HG03460 (cell line): ENCODE measurements around the gene APOBEC3C.
"Not testable (repeated sequence)": the region's sequence is repeated elsewhere in the genome, so short reads cannot be mapped to it uniquely, and the experiment has no call there.

Source experiments
- ATAC-seq: cut with Tn5 transposase; IDR thresholded peaks from one replicate; pipeline ENCODE4 v1.9.1; 2021; ENCODE audit not compliant: unreplicated experiment

APOBEC3C gene

DNA sequence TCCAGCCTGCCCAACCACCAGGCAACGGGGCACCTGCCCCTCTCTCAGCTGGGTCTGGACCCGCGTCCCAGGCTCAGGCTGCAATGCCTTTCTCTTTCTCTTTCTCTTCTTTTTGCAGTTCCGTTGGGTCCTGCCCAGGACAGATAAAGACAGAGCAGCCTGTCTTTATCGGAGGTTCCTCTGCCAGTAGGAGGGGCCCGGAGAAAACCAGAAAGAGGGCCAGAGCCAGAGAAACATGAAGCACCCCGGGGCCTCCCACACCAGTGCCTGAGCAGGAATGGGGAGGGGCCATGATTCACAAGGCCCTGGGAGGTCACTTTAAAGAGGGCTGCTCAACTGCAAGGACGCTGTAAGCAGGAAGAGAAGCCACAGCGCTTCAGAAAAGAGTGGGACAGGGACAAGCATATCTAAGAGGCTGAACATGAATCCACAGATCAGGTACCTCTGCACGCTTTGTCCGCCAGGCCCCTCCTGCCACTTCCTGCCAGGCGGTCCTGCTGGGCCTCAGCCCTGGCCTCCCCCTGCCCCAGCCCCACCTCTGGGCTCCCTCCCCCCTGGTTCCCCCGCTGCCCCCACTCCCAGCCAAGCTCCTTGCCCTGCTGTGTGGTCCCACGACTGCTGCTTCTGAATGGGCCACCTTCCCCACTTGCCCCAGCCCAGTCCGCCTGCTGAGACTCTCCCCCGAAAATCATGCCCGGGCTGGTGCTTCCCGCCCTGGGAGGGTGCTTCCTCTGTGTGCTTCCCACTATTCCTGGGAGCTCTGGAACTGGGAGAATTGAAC lies at the start of gene APOBEC3C:
Gene APOBEC3C, plus strand, starts transcription at position 316 of the 781 bp plus-strand sequence. Its CDS starts 106 bp downstream, at position 422.
- ATAC-seq: peak; percentile 84

DNA sequence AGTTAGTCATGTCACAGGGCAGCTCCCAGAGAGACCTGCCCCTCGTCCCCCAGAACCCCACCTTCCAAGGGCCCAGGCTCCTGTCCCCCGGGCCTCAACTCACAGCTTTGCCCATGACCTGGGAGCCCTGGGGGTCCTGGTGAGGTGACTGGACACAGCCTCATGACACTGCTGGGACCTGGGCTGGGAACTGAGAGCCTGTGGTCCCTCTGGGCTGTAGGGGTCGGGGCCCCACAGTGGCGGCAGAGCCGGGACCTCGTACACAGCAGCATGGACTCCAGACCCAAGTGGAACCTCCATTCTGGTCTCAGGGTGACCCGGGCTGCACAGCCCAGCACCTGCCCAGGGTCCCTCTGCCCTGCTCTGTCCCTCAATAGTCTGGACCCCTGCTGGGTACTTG lies 49.8 kb upstream of the APOBEC3C start:
- no peak for ATAC-seq

DNA sequence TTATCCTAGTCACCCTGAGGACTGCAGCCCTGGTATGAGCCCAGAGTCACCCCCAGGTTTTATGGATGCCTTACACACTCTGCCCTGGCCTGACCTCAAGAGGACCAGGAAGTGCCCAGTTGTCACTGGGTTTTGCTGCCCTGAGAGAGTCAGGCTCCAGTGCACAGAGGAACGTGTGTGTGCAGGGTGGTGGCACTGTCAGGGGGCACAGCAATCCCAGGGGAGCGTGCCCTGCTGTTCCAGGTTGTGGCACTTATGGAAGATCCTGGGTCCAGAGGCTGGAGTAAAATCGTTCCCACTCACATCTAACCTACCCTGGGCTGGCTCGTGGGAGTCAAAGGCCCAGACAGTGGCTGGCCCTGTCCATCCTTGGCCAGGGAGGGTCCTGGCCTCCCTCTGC lies 49.1 kb upstream of the APOBEC3C start:
- no peak for ATAC-seq

DNA sequence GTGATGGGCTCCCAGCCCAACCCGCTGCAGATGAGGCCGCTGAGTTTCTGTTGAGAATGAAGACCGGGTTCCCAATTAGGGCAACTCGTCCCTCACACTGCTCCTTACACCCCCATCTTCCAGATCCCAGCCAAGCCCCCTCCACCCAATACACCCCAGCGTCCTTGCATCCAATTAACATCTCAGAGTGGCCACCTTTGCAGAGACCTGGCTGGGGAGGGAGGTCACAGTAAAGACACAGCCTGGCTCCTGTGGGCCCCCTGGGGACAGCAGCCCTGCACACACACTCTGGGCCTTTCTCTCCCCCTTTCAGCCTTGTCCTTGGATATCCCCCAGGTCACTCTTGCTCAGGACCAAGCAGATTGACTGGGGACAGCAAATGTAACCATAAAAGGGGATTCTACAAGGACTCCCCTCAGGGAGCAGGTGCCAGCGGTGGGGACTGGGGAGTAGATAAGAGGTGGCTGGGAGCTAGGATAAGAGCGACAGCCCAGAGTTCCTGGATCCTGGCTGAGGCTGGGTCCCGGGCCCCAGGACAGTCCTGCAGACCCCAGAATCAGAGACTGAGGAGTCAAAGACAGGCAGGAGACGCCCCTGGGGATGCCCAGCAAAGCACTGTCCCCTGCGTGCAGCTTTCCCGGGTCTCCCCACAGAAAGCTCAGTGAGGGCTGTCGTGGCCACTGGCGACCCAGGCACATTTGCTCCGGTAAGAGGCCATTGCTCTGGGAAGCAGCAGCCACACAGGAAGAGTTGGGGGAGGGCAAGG lies 48.3 kb upstream of the APOBEC3C start:
- ATAC-seq: no peak

DNA sequence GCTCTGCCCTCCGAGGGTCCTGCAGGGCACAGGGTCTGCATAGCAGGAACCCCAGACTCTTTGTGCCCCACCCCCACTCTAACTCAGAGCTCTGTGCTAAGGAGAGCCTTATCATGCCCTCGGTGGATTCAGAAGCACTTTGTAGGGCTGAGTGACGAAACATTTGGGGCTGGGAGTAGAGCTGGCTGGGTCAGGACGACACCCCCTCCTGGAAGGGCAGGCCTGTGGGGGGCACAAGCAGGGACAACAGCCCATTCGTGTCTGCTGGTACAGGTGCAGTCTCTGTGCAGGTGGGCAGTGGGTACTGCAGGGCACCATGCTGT lies 47.7 kb upstream of the APOBEC3C start:
- ATAC-seq: no peak

DNA sequence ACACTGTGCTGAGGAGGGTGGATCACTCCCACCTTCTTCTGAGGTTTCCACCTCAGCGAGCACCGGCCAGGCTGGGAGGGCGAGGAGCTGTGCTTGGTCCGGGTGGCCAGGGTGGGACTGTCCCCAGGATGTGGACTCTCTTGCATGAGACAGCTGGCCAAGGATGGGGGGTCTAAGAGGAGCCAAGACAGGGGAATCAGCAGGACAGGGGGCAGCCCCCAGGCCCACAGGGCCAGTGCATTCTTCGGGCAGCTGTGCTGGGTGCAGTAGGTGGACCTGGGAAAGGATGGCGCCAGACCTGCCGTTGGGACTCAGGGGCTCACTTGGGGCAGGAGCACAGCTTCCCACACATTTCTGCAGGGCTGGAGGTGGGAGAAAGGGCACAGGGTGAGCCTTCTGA lies 47.1 kb upstream of the APOBEC3C start:
- ATAC-seq: no peak

DNA sequence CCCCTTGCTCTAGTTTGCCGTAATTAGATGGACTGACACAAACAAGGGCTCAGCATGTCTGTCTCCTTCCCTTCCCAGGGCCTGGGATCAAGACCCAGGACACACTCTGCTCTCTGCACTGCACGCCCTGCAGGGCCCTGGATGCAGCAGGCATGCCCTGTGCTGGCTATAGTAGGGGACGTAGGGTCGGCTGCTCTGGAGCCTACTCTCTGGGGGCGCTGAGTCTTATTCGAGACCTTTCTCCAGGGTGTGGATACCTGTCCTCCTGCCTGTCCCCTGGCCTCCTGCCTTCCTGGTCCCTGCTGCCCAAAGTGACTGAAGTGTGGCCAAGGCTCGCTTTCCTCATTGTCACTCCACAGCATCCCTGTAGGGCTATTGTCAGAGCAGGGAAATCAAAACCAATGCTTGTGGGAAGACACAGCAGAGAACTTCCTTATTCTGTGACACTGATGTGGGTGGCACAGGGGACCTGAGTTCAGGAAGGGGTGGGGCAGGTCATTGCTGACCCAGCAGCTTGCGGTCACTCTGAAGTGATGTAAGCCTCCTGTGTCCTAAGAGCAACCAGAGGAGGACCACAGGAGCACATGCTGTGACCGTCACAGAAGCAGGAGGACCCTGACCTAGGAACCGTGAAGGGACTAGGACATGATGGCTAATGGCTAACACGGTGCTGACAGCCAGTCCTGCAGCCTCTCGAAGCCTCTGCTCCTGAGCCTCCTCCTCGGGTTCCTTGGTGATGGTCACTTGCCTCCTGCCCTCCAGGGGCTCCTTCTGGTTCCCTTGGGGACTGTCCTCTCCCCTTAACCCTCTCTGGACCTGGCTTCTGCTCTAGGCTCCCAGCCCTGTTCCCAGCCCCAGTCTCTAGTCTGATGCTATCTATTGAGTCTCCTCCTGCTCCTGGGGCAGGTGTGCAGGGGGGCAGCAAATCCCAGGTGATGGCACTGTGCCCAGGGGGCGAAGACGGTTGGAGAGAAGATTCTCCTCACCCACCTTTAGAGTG lies 46.3 kb upstream of the APOBEC3C start:
- ATAC-seq: no peak

DNA sequence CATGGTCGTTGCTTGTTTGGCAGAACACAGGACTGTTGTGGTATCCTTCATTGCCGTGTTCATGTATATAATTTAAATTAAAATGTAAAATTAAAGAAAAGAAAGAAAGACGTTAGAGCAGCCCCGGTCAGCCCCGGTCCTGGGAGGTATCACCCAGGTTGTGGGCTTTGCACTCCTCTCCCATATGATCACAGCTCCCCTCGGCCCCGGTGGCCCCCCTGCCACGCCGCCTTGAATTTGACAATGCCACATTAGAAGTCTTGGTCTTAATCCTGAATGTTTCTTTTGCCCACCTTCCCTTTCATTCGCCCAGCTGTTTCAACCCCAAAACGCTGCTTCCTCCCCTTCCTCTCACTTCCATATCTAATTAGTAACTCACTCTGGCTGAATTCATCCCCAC lies 45.3 kb upstream of the APOBEC3C start:
- ATAC-seq: no peak

DNA sequence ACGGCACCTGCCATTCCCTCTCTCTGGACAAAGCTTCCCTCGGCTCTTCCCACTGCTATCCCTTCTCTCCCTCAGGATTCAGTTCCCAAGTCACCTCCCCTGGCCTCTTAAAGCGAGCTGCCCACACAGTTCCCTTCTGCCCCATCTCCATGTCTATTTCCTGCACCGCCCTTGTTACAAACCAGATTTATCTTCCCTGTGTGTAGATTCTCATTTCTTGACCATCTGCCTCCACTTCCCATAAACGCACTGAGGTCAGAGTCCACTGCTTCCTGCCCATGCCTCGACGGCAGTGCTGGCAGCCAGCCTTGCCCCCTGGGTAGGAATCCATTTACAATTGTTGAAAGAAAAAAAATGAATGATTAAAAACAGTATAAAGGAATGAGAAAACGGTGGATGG lies 43.5 kb upstream of the APOBEC3C start:
- ATAC-seq: no peak

DNA sequence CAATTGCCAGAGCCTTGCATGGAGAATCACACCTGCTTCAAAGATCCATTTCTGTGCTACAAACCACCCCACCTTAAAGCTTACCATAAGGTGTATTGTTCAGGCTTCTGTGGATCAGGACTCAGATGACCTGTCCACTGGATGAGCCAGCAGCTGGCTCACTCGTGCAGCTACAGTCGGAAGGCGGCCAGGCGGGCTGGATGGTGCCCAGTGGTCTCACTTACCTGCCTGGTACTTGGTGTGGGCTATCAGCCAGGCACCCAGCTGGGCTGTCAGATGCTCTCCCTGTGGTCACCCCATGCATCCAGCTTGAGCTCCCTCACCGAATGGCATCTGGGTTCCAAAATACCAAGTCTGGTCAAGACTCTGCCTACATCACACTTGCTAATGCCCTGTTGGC lies 42.9 kb upstream of the APOBEC3C start:
- ATAC-seq: no peak

DNA sequence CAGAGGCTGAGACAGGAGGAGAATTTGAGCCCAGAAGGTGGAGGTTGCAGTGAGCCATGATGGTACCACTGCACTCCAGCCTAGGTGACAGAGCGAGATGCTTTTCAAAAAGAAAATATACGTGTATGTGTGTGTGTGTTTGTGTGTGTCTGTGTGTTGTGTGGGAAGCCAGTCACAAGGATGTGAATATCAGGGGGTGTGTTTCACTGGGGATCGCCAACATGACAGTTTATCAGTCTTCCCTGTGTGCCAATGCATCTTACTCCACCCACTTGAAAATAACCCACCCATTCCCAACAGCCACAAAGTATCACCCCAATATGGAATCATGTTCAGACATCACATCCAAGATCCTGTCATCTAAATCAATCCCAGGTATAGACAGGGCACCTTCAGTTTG lies 42.3 kb upstream of the APOBEC3C start:
- ATAC-seq: no peak

DNA sequence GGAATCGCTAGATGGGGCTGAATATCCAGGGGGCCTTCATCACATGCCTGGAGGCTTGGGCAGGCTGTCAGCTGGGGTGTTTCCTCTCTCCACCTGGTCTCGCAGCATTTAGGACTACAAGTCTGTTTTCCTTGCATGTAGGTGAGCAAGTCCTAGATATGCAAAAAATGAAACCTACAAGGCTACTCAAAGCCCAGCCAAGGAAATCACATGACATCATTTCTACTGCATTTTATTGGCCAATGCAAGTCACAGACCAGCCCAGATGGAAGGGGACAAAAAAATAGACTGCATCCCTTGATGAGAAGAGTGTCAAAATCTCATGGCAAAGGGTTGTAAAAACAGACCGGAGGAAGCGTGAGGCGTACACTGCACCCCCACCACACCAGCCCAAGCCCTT lies 41.5 kb upstream of the APOBEC3C start:
- no peak for ATAC-seq

DNA sequence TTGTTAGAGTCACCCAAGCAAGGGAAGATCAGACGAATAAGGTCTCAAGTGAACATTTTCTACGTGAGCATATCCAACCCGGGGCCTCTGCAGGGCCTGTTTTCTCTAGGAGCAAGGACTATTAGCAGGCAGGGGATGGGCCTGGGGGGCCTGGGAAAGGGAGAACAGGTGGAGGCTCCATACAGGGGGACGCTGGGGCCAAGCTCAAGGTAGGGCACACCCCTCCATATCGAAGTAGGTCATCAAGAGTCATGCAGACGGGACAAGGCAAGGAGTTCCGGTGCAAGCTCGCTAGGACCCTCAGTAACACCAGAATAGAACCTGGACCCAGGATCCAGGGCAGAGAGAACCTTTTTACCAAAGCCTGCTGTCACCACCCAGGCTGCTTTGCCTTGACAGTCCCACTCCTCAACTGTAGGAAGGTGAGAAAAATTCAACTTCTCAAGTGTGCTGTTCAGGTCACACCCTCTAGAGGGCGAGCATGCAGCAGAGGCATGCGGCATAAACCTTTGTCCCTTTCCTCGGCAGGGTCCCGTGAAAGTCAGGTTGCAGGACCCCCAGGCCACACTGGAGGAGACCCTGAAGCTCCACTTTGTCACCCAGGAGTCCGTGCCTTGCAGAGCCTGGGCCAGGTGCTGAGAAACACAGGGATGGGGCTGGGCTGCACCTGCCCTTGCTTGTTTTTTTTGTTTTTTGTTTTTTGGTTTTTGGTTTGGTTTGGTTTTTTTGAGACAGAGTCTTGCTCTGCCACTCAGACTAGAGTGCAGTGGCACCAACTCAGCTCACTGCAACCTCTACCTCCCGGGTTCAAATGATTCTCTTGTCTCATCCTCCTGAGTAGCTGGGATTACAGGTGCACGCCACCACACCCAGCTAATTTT lies 40.5 kb upstream of the APOBEC3C start:
- ATAC-seq: no peak

DNA sequence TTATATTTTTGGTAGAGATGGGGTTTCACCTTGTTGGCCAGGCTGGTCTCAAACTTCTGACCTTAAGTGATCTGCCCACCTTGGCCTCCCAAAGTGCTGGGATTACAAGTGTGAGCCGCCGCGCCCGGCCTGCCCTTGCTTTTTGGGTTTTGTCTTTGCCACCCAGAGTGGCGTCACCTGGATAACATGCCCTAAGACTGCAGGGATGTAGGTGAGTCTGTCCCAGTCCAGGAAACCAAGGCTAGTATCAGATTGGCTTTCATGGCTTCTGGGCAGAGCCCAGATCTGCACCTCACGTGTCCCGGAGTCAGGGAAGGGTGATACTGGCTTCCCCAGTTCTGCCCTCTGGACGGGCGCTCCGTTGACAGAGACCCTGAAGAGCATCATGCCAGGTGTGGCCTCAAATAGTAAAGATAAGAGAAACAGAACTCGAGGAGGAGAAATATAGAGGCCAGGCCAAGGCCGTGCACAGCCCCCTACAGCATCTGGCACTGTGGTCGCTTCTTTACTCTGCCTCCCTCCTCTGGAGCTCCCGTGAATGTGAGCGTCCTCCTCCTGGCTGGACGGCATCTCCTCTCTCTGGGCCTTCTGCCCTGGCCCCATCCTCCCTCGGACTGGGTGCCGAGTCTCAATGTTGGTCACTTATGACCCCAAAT lies 39.8 kb upstream of the APOBEC3C start:
- ATAC-seq: no peak

DNA sequence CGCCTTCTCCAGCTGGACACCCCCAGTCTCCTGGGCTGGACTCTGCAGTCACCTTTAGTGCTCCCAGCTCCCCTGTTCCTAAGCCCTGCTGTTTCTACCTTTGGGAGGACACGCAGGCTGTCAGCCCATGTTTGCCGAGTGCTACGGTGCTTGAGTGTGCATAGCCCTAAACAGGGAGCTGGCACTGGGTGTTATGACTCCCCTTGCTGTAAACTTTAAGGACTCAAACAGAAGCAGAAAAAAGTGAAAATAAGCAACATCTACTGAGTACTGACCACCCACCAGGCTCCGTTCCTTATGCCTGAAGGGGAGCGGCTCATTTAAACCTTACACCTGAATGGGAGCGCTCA lies 39.3 kb upstream of the APOBEC3C start:
- no peak for ATAC-seq

DNA sequence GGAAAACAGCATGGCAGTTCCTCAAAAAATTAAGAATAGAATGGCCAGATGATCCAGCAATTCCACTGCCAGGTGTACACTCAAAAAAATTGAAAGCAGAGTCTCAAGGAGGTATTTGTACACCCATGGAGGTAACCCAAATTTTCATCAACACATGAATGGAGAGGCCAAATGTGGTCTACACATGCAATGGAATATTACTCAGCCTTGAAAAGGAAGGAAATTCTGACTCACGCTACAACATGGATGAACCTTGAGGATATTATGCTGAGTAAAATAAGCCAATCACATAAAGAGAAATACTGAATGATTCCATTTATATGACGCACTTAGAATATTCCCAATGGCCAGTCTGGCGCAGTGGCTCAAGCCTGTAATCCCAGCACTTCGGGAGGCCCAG lies 36.8 kb upstream of the APOBEC3C start:
- not testable (repeated sequence) for ATAC-seq

DNA sequence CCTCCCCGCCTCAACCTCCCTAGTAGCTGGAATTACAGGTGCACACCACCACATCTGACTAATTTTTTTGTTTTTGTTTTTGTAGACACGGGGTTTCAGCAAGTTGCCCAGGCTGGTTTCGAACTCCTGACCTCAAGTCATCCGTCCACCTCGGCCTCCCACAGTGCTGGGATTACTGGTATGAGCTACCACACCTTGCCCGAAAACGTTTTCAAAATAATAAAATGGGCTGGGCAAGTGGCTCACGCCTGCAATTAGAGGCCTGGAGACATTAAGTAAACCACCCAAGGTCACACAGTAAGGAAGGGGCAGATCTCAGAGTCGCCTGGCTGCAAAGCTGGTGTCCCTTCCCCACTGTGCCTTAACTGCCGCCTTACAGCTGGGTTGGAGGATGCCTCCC lies 33.5 kb upstream of the APOBEC3C start:
- ATAC-seq: not testable (repeated sequence)

DNA sequence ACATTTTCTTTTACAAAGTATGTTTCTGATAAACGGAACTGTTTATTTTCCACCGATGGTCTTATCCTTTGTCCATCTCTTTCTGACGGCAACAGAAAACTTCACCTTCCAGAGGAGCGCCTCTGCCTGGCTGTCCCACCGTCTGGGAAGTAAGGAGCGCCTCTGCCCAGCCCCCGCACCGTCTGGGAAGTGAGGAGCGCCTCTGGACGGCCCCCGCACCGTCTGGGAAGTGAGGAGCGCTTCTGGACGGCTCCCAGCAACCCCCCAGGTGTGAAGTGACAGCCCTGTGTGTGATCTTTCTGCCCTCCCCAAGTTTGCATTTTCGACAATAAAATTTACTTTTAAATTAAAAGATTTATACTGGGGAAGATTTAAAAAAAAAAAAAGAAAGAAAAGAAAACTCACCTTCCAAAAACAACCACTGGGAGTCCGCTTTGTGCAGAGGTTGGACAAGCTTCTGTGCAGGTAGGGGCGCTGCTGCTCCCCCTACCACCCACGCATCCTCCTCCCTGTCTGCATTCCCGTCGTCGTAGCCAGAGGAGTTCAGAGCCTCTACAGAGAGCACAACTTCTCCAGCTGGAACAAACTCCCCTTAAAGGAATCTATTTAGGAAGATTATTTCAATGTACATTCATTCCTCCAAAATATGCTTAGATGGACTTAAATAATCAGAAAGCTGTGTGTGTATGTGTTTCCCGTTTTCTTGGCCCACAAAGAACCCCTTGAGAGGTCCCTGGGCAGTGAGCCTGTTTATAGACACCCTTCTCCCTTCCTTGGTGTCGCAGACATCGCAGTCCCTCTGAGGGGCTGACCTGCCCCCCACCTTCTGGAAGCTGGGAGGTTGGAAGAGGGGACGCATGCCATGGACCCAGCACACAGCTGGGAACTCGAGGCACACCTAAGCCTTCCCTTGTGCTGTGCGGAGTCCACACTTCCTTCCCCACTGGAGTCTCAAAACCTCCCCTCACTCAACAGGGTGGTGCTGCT lies 32.8 kb upstream of the APOBEC3C start:
- ATAC-seq: no peak
